HepG2 (cell line): ENCODE results near the gene CEBPB. TPM values are rescaled to one million over a fixed set of nuclear protein-coding genes. Genes with fewer than 3 reads are reported as not detected.
A peak's percentile ranks its signal among the peaks of the same experiment; 100 is the strongest.

ENCODE experiments used
- AHR ChIP-seq: IDR thresholded peaks from 2 replicates; pipeline ENCODE4 v1.6.1; 2018; ENCODE audit warnings: missing genetic modification reagents, missing compliant biosample characterization
- AKNA ChIP-seq: sonication (generic); formaldehyde crosslinking; IDR thresholded peaks from 2 replicates; pipeline ENCODE4 v1.4.0; 2020; ENCODE audit warnings: missing genetic modification reagents, borderline replicate concordance
- BORCS8-MEF2B ChIP-seq: sonication (generic); formaldehyde crosslinking; IDR thresholded peaks from 2 replicates; pipeline ENCODE4 v1.8.0; 2022; ENCODE audit warnings: mild to moderate bottlenecking, missing genetic modification reagents
- CCDC6 ChIP-seq: sonication (generic); formaldehyde crosslinking; IDR thresholded peaks from 2 replicates; pipeline ENCODE4 v1.8.1; 2022; ENCODE audit warnings: mild to moderate bottlenecking, missing genetic modification reagents, moderate library complexity
- CERS6 ChIP-seq: sonication (generic); formaldehyde crosslinking; IDR thresholded peaks from 2 replicates; pipeline ENCODE4 v1.5.0; 2020; ENCODE audit warnings: missing genetic modification reagents
- KDM6A ChIP-seq: IDR thresholded peaks from 2 replicates; pipeline ENCODE4 v1.6.1; 2016; ENCODE audit warnings: low read depth
- MBNL3 ChIP-seq: fragments of 250-450 bp; sonication (Bioruptor Pico); conservative IDR thresholded peaks from 2 replicates; pipeline ENCODE4 v1.8.0; 2022; ENCODE audit warnings: mild to moderate bottlenecking, inconsistent platforms
- NAIF1 ChIP-seq: sonication (generic); formaldehyde crosslinking; IDR thresholded peaks from 2 replicates; pipeline ENCODE4 v1.5.0; 2020; ENCODE audit warnings: mild to moderate bottlenecking, missing genetic modification reagents, borderline replicate concordance
- SNAPC4 ChIP-seq: sonication (generic); formaldehyde crosslinking; IDR thresholded peaks from 2 replicates; pipeline ENCODE4 v1.4.0; 2020; ENCODE audit warnings: mild to moderate bottlenecking, missing genetic modification reagents
- ZBTB37 ChIP-seq: sonication (generic); formaldehyde crosslinking; IDR thresholded peaks from 2 replicates; pipeline ENCODE4 v1.4.0; 2020; ENCODE audit warnings: mild to moderate bottlenecking, missing genetic modification reagents
- ZMAT3 ChIP-seq: sonication (generic); formaldehyde crosslinking; conservative IDR thresholded peaks from 2 replicates; pipeline ENCODE4 v1.7.0; 2021; ENCODE audit warnings: missing genetic modification reagents
- ZNF224 ChIP-seq: sonication (generic); formaldehyde crosslinking; IDR thresholded peaks from 2 replicates; pipeline ENCODE4 v1.5.0; 2020; ENCODE audit warnings: mild to moderate bottlenecking, missing genetic modification reagents
- ZNF354B ChIP-seq: sonication (generic); formaldehyde crosslinking; IDR thresholded peaks from 2 replicates; pipeline ENCODE4 v1.8.0; 2022; ENCODE audit warnings: mild to moderate bottlenecking, missing genetic modification reagents
- ZNF430 ChIP-seq: sonication (generic); formaldehyde crosslinking; IDR thresholded peaks from 2 replicates; pipeline ENCODE4 v1.9.0; 2021; ENCODE audit warnings: mild to moderate bottlenecking, missing genetic modification reagents
- ZNF484 ChIP-seq: sonication (generic); formaldehyde crosslinking; IDR thresholded peaks from 2 replicates; pipeline ENCODE4 v1.5.1; 2020; ENCODE audit warnings: mild to moderate bottlenecking, low read depth, missing genetic modification reagents, borderline replicate concordance
- ZNF678 ChIP-seq: sonication (generic); formaldehyde crosslinking; IDR thresholded peaks from 2 replicates; pipeline ENCODE4 v1.4.0; 2020; ENCODE audit warnings: mild to moderate bottlenecking, missing genetic modification reagents
- ZNF713 ChIP-seq: sonication (generic); formaldehyde crosslinking; IDR thresholded peaks from 2 replicates; pipeline ENCODE4 v1.4.0; 2020; ENCODE audit warnings: mild to moderate bottlenecking, missing genetic modification reagents
- polyA plus RNA-seq, 8 experiments: library from polyadenylated mRNA; depleted of rRNA in 3 of 8; stranded (reverse) in 7 of 8; unstranded in 1 of 8; fragments of >200 nt; fragmentation: Illumina TruSeq in 4 of 8; extraction: Trizol in 4 of 8; gene quantifications; 2 replicates each; pipeline versions ENCODE4 v1.2.1 to v1.2.3, GENCODE V29; 2011 to 2016; ENCODE audit warnings: low read depth in 4 of 8, missing spikeins in 1 of 8, mixed read lengths in 1 of 8; ENCODE audit not compliant: insufficient read depth in 1 of 8
- total RNA-seq, 5 experiments: library from RNA; depleted of rRNA; stranded (reverse); fragments of >200 nt; fragmentation: Illumina TruSeq; extraction: Trizol; gene quantifications; 2 replicates each; pipeline ENCODE4 v1.2.3, GENCODE V29; 2016; ENCODE audit warnings: low read depth in 1 of 5

The CEBPB gene
- total and polyA plus RNA-seq, 2 of the 13 experiments (the other 11 are each of a cell fraction or from before 2014, with no cell fraction given) = 18.5 to 28.2 TPM

GRCh38 chr20:50193199-50193835 lies 2.7 kb downstream of the CEBPB start (continued):
- TF ChIP-seq BORCS8-MEF2B (CRISPR knock-in tag) = no peak; the same call in 1 of the 2 replicates
- peak; percentile 15; the same call in 1 of the 2 replicates for TF ChIP-seq AHR
- TF ChIP-seq NAIF1 = no peak
- TF ChIP-seq CERS6 (CRISPR knock-in tag) = no peak
- TF ChIP-seq ZNF678 (CRISPR knock-in tag) = 0 out of 2 replicates have a peak, but pooled peaks have one; percentile 75
- 0 out of 2 replicates have a peak, but pooled peaks have one; percentile 60 for TF ChIP-seq ZNF430 (CRISPR knock-in tag)
- no peak for TF ChIP-seq ZNF354B
- 0 out of 2 replicates have a peak, but pooled peaks have one; percentile 41 for TF ChIP-seq ZMAT3 (CRISPR knock-in tag)
- TF ChIP-seq KDM6A (CRISPR knock-in tag) = 0 out of 2 replicates have a peak, but pooled peaks have one; percentile 32
- TF ChIP-seq AKNA = no peak
- 0 out of 2 replicates have a peak, but pooled peaks have one; percentile 36 for TF ChIP-seq ZNF713 (CRISPR knock-in tag)
- TF ChIP-seq MBNL3 = no peak
- TF ChIP-seq ZNF224 (CRISPR knock-in tag) = no peak; the same call in 1 of the 2 replicates
- TF ChIP-seq CCDC6 = peak; percentile 9; the same call in 1 of the 2 replicates
- no peak for TF ChIP-seq ZNF484
- TF ChIP-seq SNAPC4 (CRISPR knock-in tag) = no peak
- TF ChIP-seq ZBTB37 (CRISPR knock-in tag) = no peak
